ENCODE data around the gene RIN1.

DNA sequence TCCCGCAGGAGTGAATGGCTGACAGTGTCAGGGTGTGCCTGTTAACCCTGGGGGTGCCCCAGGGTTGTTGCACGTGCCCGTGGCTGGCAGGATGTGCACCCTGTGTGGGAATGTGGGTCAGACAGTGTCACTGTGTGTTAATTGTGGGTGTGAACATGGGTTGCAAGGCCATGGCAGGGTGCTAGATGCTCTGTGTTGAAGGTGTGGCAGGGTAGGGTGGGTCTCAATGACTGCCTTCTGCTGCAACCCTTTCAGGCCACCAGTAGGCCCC lies 8.3 kb downstream of the RIN1 start:
- TF ChIP-seq TCF4 (CRISPR knock-in tag; IDR thresholded peaks at IDR 0.05; ENCODE audit: borderline replicate concordance) (no peak), ZFP30 (CRISPR knock-in tag; IDR thresholded peaks at IDR 0.05) (no peak), PPARA (CRISPR knock-in tag; IDR thresholded peaks at IDR 0.05; ENCODE audit: borderline replicate concordance) (no peak), BACH2 (CRISPR knock-in tag; IDR thresholded peaks at IDR 0.05; ENCODE audit: borderline replicate concordance) (no peak), ZNF565 (CRISPR knock-in tag; conservative IDR thresholded peaks at IDR 0.05; ENCODE audit: low read depth) (no peak)
- TF ChIP-seq, protein P1, sequence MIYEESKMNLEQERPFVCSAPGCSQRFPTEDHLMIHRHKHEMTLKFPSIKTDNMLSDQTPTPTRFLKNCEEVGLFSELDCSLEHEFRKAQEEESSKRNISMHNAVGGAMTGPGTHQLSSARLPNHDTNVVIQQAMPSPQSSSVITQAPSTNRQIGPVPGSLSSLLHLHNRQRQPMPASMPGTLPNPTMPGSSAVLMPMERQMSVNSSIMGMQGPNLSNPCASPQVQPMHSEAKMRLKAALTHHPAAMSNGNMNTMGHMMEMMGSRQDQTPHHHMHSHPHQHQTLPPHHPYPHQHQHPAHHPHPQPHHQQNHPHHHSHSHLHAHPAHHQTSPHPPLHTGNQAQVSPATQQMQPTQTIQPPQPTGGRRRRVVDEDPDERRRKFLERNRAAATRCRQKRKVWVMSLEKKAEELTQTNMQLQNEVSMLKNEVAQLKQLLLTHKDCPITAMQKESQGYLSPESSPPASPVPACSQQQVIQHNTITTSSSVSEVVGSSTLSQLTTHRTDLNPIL (CRISPR knock-in tag; IDR thresholded peaks at IDR 0.05; ENCODE audit: low read depth) = no peak

Data from SK-N-SH treated with all-trans-retinoic acid at 6 μM for 48 hours (cell line).